ENCODE results near the gene MIA2.

- TF ChIP-seq CTCF (IDR thresholded peaks at IDR 0.05) = no peak
- no peak for TF ChIP-seq POLR2A (IDR thresholded peaks at IDR 0.05)
Measured at GRCh38 chr14:39423793-39424192, 190.1 kb downstream of the MIA2 start.

Data from stomach (tissue), 4 donors.